Measurements from ENCODE around the gene ATP13A2. TPM values are rescaled to one million over a fixed set of nuclear protein-coding genes. Genes with fewer than 3 reads are reported as not detected.

ATP13A2 gene
- total and polyA plus RNA-seq, 8 donors: 11.1 to 249 (median 24.8) TPM

- no peak overlapping the region for H3K27ac ChIP-seq
- WGBS, 5 donors: 80 to 94% (median 93%) methylated on average over 4 of the region's 4 CpGs
- H3K36me3 ChIP-seq: peaks cover 19 to 40% (median 35%) of the 10 kb centered on the region in 4 donors
- intact Hi-C loops (cut with DNase I; ENCODE audit: low total_unique reads): no loop called here
- H3K4me1 ChIP-seq: peaks cover 12 to 27% (median 21%) of the 10 kb centered on the region in 4 donors
- no peak for DNase-seq
- H3K27me3 ChIP-seq: peaks cover 0 to 28% (median 14%) of the 10 kb centered on the region in 3 donors
- TF ChIP-seq POLR2A (IDR thresholded peaks at IDR 0.05): no peak
- no peak for TF ChIP-seq CTCF (IDR thresholded peaks at IDR 0.05)
- no peak for TF ChIP-seq EP300 (IDR thresholded peaks at IDR 0.05)
- no peak for TF ChIP-seq POLR2AphosphoS5 (IDR thresholded peaks at IDR 0.05)
- H3K9me3 ChIP-seq: no peaks in the 10 kb centered on the region
- H3K4me3 ChIP-seq: no peak overlapping the region
Observed at GRCh38 chr1:16983649-16984048, 28.1 kb downstream of the ATP13A2 start.

GRCh38 chr1:16982902-16983301, 28.8 kb downstream of the ATP13A2 start:
- peaks cover 0 to 28% (median 14%) of the 10 kb centered on the region in 3 donors for H3K27me3 ChIP-seq
- H3K27ac ChIP-seq: no peak overlapping the region
- peaks cover 12 to 27% (median 22%) of the 10 kb centered on the region in 4 donors for H3K4me1 ChIP-seq
- H3K4me3 ChIP-seq: no peak overlapping the region
- peaks cover 16 to 33% (median 28%) of the 10 kb centered on the region in 4 donors for H3K36me3 ChIP-seq
- DNase-seq: no peak
- TF ChIP-seq POLR2AphosphoS5 (IDR thresholded peaks at IDR 0.05): no peak
- no peak for TF ChIP-seq EP300 (IDR thresholded peaks at IDR 0.05)
- TF ChIP-seq CTCF (IDR thresholded peaks at IDR 0.05): no peak
- no peak for TF ChIP-seq POLR2A (IDR thresholded peaks at IDR 0.05)
- intact Hi-C loops (cut with DNase I; ENCODE audit: low total_unique reads): no loop called here
- H3K9me3 ChIP-seq: no peaks in the 10 kb centered on the region
- 77 to 84% (median 80%) methylated on average over 11 of the region's 11 CpGs for WGBS, 5 donors

- intact Hi-C loops (cut with DNase I; ENCODE audit: low total_unique reads): no loop called here
- H3K4me1 ChIP-seq: peaks cover 12 to 28% (median 22%) of the 10 kb centered on the region in 4 donors
- no peak for TF ChIP-seq CTCF (IDR thresholded peaks at IDR 0.05)
- TF ChIP-seq POLR2AphosphoS5 (IDR thresholded peaks at IDR 0.05): no peak
- TF ChIP-seq EP300 (IDR thresholded peaks at IDR 0.05): no peak
- TF ChIP-seq POLR2A (IDR thresholded peaks at IDR 0.05): no peak
- H3K4me3 ChIP-seq: no peak overlapping the region
- H3K27me3 ChIP-seq: peaks cover 0 to 28% (median 14%) of the 10 kb centered on the region in 3 donors
- WGBS, 5 donors: 82 to 90% (median 83%) methylated on average over 10 of the region's 10 CpGs
- DNase-seq: no peak
- H3K9me3 ChIP-seq: no peaks in the 10 kb centered on the region
- peaks cover under 1 to 18% (median 12%) of the 10 kb centered on the region in 4 donors for H3K36me3 ChIP-seq
- H3K27ac ChIP-seq: peak overlapping the region in 1 of 5 donors; percentile 69
Observed at GRCh38 chr1:16981269-16981849, 30.4 kb downstream of the ATP13A2 start.

GRCh38 chr1:16980473-16981268, 31.1 kb downstream of the ATP13A2 start, which contains the start of gene MFAP2:
Gene MFAP2, minus strand, starts transcription at chr1:16980620. Its CDS starts 2,347 bp downstream, at chr1:16978273.
- no peaks in the 10 kb centered on the region for H3K9me3 ChIP-seq
- peak within 1 kb of the TSS; percentile 46 to 60 (median 48) for H3K4me3 ChIP-seq
- TF ChIP-seq POLR2A (IDR thresholded peaks at IDR 0.05): no peak
- no peak for TF ChIP-seq POLR2AphosphoS5 (IDR thresholded peaks at IDR 0.05)
- TF ChIP-seq CTCF (IDR thresholded peaks at IDR 0.05): no peak
- TF ChIP-seq EP300 (IDR thresholded peaks at IDR 0.05): no peak
- peaks cover 12 to 34% (median 22%) of the 10 kb centered on the region in 4 donors for H3K4me1 ChIP-seq
- H3K27me3 ChIP-seq: peaks cover 0 to 28% (median 14%) of the 10 kb centered on the region in 3 donors
- intact Hi-C loops (cut with DNase I; ENCODE audit: low total_unique reads): no loop called here
- H3K27ac ChIP-seq: peak within 1 kb of the TSS in 4 of 5 donors; percentile 41 to 83 (median 70)
- WGBS, 5 donors: 8 to 55% (median 11%) methylated on average over 6 to 53 of the region's 53 CpGs
- peak in 1 of 2 donors; percentile 83 for DNase-seq
- peaks cover 0 to 11% (median 5%) of the 10 kb centered on the region in 4 donors for H3K36me3 ChIP-seq

Measured in stomach (tissue), 9 donors.